Gastroesophageal sphincter (tissue), 4 donors: ENCODE data around the gene NOL11. TPM values are rescaled to one million over a fixed set of nuclear protein-coding genes. Genes with fewer than 3 reads are reported as not detected.

Experiments used
- ATAC-seq: fragments of 150-250 bp; one replicate; pipeline ENCODE4 v1.9.1; 2016; ENCODE audit warnings: mild to moderate bottlenecking, moderate library complexity
- H3K27ac ChIP-seq, 4 donors: fragments of 200-600 bp; sonication (generic) in 3 of 4; 1 replicate in 3 of 4; 2 replicates in 1 of 4; pipeline ENCODE4 v1.5.1; 2016 to 2019
- H3K27me3 ChIP-seq: fragments of 200-600 bp; sonication (generic); one replicate; pipeline ENCODE4 v1.5.1; 2019
- H3K36me3 ChIP-seq, 2 donors: fragments of 200-600 bp; sonication (generic); one replicate each; pipeline ENCODE4 v1.5.1; 2019; ENCODE audit warnings: control low read depth in 1 of 2
- H3K4me1 ChIP-seq, 3 donors: fragments of 200-600 bp; sonication (generic); 1 replicate in 2 of 3; 2 replicates in 1 of 3; pipeline ENCODE4 v1.5.1; 2016 to 2019; ENCODE audit warnings: control low read depth in 2 of 3
- H3K4me3 ChIP-seq, 2 donors: fragments of 200-600 bp; sonication (generic); one replicate each; pipeline ENCODE4 v1.5.1; 2019; ENCODE audit warnings: mild to moderate bottlenecking in 1 of 2, moderate library complexity in 1 of 2
- H3K9me3 ChIP-seq, 3 donors: fragments of 200-600 bp; sonication (generic); one replicate each; pipeline ENCODE4 v1.5.1; 2017 to 2019; ENCODE audit warnings: control low read depth in 2 of 3
- EP300 ChIP-seq: sonication (generic); formaldehyde crosslinking; IDR thresholded peaks from one replicate; pipeline ENCODE4 v1.6.1; 2017; ENCODE audit warnings: antibody characterized with exemption, mild to moderate bottlenecking
- POLR2A ChIP-seq, 2 donors: fragments of 450-650 bp; IDR thresholded peaks; one replicate each; pipeline ENCODE4 v1.6.1; 2017; ENCODE audit warnings: antibody characterized with exemption in 2 of 2, mild to moderate bottlenecking in 2 of 2, moderate library complexity in 1 of 2
- POLR2AphosphoS5 ChIP-seq: sonication (generic); formaldehyde crosslinking; IDR thresholded peaks from one replicate; pipeline ENCODE4 v1.6.1; 2017; ENCODE audit warnings: antibody characterized with exemption
- WGBS, 2 donors: methylation state at CpG; one replicate each; pipeline ENCODE4 v1.1.5; 2018; ENCODE audit warnings: low coverage in 1 of 2; 5-methylcytosine and 5-hydroxymethylcytosine counted together
- total RNA-seq, 4 donors: library from RNA; depleted of rRNA; stranded (reverse); fragments of >200 nt; gene quantifications; one replicate each; pipeline ENCODE4 v1.1.0, GENCODE V29; 2016
- TF ChIP-seq, protein P1 (sequence below), 4 experiments: fragments of 200-600 bp in 2 of 4; fragments of 450-650 bp in 2 of 4; sonication (generic) in 1 of 4; IDR thresholded peaks; one replicate each; pipeline ENCODE4 v1.5.1; 2017 to 2019; ENCODE audit warnings: antibody characterized with exemption in 4 of 4, mild to moderate bottlenecking in 2 of 4, moderate library complexity in 2 of 4

NOL11 gene
- total RNA-seq, 4 donors from 2014 or later: 20.5 to 26.2 (median 22.6) TPM

DNA sequence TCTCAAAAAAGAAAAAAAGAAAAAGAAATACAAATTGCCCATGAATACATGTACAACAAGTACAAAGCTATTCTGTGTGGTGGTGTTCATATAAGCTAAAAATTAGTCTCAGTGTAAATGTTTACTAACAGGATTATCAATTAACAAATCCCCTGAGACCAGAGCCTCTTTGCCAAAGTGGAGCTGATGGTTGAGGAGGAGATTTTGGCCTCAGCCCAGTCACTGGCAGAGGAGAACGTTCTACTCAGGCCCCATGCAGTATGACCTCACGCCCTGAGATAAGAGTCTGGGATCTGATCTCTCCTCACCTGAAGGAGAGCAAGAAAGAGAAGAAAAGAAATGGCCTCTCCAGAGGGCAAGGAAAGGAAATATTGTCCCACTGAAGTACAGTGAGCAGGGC, 35.5 kb upstream of the NOL11 start:
- 48 to 60% methylated on average over 2 of the region's 2 CpGs for WGBS, 2 donors
- no peaks in the 10 kb centered on the region for H3K36me3 ChIP-seq
- H3K9me3 ChIP-seq: no peaks in the 10 kb centered on the region
- no peak for TF ChIP-seq EP300
- no peak for TF ChIP-seq POLR2AphosphoS5
- TF ChIP-seq, protein P1, sequence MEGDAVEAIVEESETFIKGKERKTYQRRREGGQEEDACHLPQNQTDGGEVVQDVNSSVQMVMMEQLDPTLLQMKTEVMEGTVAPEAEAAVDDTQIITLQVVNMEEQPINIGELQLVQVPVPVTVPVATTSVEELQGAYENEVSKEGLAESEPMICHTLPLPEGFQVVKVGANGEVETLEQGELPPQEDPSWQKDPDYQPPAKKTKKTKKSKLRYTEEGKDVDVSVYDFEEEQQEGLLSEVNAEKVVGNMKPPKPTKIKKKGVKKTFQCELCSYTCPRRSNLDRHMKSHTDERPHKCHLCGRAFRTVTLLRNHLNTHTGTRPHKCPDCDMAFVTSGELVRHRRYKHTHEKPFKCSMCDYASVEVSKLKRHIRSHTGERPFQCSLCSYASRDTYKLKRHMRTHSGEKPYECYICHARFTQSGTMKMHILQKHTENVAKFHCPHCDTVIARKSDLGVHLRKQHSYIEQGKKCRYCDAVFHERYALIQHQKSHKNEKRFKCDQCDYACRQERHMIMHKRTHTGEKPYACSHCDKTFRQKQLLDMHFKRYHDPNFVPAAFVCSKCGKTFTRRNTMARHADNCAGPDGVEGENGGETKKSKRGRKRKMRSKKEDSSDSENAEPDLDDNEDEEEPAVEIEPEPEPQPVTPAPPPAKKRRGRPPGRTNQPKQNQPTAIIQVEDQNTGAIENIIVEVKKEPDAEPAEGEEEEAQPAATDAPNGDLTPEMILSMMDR (IDR thresholded peaks at IDR 0.05): no peak
- TF ChIP-seq POLR2A (IDR thresholded peaks at IDR 0.05): no peak
- H3K4me3 ChIP-seq: no peak overlapping the region
- no peaks in the 10 kb centered on the region for H3K27me3 ChIP-seq
- ATAC-seq: no peak
- H3K4me1 ChIP-seq: no peaks in the 10 kb centered on the region
- no peak overlapping the region for H3K27ac ChIP-seq

DNA sequence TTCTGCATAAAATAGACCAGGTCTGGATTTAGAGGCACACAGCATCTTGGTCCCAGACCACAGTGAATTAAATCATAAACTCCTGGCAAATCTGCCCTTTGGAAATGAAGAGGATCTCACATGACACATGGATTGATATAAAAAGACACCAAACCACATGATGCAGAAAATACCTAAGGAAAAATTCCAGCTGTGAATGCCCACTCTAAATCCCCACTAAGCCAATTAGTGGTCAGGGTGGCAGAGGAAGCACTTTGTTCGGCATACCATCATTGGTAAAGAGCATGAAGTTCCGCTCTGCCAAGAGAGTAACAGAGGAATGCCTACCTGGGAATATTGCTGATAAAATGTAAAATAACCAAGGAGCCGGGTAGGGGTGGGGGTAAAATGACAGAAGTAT, 32.4 kb upstream of the NOL11 start:
- Histone ChIP-seq H3K36me3 (no peaks in the 10 kb centered on the region), H3K27me3 (no peaks in the 10 kb centered on the region), H3K9me3 (no peaks in the 10 kb centered on the region), H3K4me3 (no peak overlapping the region), H3K4me1 (peaks cover 0 to 4% (median 0%) of the 10 kb centered on the region in 3 donors), H3K27ac (no peak overlapping the region)
- no peak for ATAC-seq
- 88 to 100% methylated on average over 3 of the region's 3 CpGs for whole genome bisulfite sequencing, 2 donors
- TF ChIP-seq, protein P1 (IDR thresholded peaks at IDR 0.05): no peak
- TF ChIP-seq POLR2AphosphoS5: no peak
- TF ChIP-seq POLR2A (IDR thresholded peaks at IDR 0.05): no peak
- TF ChIP-seq EP300: no peak

DNA sequence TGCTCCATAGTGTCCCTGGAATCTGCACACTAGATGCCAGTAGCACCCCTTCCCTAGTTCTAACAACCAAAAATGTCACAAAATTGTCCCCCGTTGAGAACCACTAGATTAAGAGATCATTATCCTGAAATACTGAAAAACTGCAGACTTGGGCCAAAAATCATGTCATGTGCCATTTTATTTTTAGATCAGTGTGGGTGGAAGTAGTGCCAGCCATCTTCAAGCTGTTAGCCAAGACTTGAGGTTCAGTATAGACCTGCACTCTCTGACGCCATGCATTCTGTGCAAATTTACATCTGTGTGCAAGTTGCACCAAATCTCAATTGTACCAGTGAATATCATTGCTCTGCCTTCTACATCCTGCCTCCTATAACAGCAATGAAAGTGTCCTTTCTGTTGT, 31.5 kb upstream of the NOL11 start:
- 74 to 75% methylated on average over 2 of the region's 2 CpGs for WGBS, 2 donors

DNA sequence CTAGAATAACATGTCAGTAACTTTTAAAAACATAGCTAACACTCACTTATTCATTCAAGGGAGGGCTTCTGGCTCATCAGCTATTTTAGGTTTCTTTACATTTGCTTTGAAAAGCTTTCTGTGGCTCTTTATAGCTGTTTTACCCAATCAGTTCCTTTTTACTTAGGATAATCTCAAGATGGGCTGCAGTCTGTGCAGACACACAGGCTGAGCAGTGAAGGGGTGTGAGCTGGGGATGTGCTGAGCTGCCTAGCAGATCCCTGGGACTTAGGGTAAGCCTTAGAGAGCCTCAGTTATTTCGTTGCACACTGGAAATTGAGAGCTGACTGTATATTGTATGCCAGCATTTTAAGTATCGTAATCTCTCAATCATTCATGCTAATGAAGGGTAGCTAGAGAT, 30.2 kb upstream of the NOL11 start:
- Histone ChIP-seq H3K4me1 (peaks cover 0 to 4% (median 0%) of the 10 kb centered on the region in 3 donors), H3K27me3 (no peaks in the 10 kb centered on the region), H3K27ac (no peak overlapping the region), H3K36me3 (peaks cover 0 to 4% of the 10 kb centered on the region in 2 donors), H3K4me3 (no peak overlapping the region), H3K9me3 (no peaks in the 10 kb centered on the region)
- 90% methylated on average over 2 of the region's 2 CpGs for WGBS, 2 donors
- ATAC-seq: no peak
- TF ChIP-seq POLR2A (IDR thresholded peaks at IDR 0.05) (no peak), POLR2AphosphoS5 (no peak), EP300 (no peak)
- TF ChIP-seq, protein P1 (IDR thresholded peaks at IDR 0.05): no peak

More for the DNA sequence above, 31.5 kb upstream of the NOL11 start:
- Histone ChIP-seq H3K4me1 (peaks cover 0 to 4% (median 0%) of the 10 kb centered on the region in 3 donors), H3K27me3 (no peaks in the 10 kb centered on the region), H3K4me3 (no peak overlapping the region), H3K36me3 (no peaks in the 10 kb centered on the region), H3K27ac (no peak overlapping the region), H3K9me3 (no peaks in the 10 kb centered on the region)
- TF ChIP-seq EP300 (no peak), POLR2A (IDR thresholded peaks at IDR 0.05) (no peak), POLR2AphosphoS5 (no peak)
- ATAC-seq: no peak

DNA sequence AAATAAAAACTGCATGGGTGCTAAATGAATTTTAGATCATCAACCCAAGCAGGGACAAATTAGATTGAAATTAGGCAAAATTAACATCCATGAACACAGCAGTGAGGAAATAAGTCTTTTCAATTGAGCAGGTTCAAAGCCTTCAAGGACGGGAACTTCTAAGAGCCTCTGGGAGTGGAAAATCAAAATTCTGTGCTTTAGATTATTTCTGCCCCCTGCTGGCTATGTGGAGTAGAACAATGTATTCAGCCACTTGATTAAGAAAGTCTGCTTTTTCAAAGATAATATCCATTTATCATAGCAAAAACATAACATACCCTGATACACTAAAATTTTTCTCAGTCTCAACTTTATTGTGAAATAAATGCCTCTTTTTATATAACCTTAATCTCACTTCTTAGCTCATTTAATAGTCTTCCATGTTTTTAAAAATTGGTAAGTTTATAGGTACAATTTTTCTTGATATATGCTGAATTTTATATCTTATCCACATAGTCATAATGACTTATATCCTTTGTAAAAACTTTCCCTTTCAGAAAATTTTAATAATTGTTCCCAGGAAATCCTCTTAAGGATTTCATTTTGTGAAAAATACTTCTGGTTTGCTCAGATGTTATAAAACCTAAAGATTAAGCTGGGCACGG, 28.1 kb upstream of the NOL11 start:
- TF ChIP-seq POLR2AphosphoS5 (no peak), POLR2A (IDR thresholded peaks at IDR 0.05) (no peak), EP300 (no peak)
- TF ChIP-seq, protein P1 (IDR thresholded peaks at IDR 0.05): peak; percentile 75 to 92 (median 84)
- H3K27ac ChIP-seq: no peak overlapping the region
- H3K4me1 ChIP-seq: peaks cover 0 to 4% (median 0%) of the 10 kb centered on the region in 3 donors
- H3K4me3 ChIP-seq: no peak overlapping the region
- no peaks in the 10 kb centered on the region for H3K9me3 ChIP-seq
- ATAC-seq: peak; percentile 39
- 0 to 17% methylated on average over 1 to 2 of the region's 2 CpGs for WGBS, 2 donors
- no peaks in the 10 kb centered on the region for H3K27me3 ChIP-seq
- peaks cover 0 to 20% of the 10 kb centered on the region in 2 donors for H3K36me3 ChIP-seq
